Neuronal stem cell (in vitro differentiated cells): Measurements from ENCODE around the gene PCSK5.

Experiments
- DNase-seq: peaks from one replicate; pipeline ENCODE4 v3.0.0-alpha.2; 2013; ENCODE audit warnings: low spot score
- H2AFZ ChIP-seq: one replicate; pipeline ENCODE4 v1.6.1; 2013; ENCODE audit warnings: mild to moderate bottlenecking, low read length, inconsistent platforms
- H2AK5ac ChIP-seq: 2 replicates; pipeline ENCODE4 v1.6.1; 2013; ENCODE audit warnings: low read depth, mild to moderate bottlenecking, inconsistent platforms, low read length, moderate library complexity, mixed read lengths
- H2BK120ac ChIP-seq: 2 replicates; pipeline ENCODE4 v1.6.1; 2013; ENCODE audit warnings: low read depth, mild to moderate bottlenecking, inconsistent platforms, low read length, moderate library complexity, mixed read lengths
- H2BK12ac ChIP-seq: one replicate; pipeline ENCODE4 v1.6.1; 2013; ENCODE audit warnings: low read length, inconsistent platforms
- H2BK15ac ChIP-seq: 2 replicates; pipeline ENCODE4 v1.6.1; 2013; ENCODE audit warnings: mild to moderate bottlenecking, low read length, inconsistent platforms, mixed read lengths
- H2BK5ac ChIP-seq: one replicate; pipeline ENCODE4 v1.6.1; 2013; ENCODE audit warnings: inconsistent platforms, mild to moderate bottlenecking, low read length, moderate library complexity
- H3K14ac ChIP-seq: one replicate; pipeline ENCODE4 v1.6.1; 2013; ENCODE audit warnings: low read length, inconsistent platforms
- H3K18ac ChIP-seq: 2 replicates; pipeline ENCODE4 v1.6.1; 2013; ENCODE audit warnings: low read length, inconsistent platforms
- H3K23ac ChIP-seq: 2 replicates; pipeline ENCODE4 v1.6.1; 2013; ENCODE audit warnings: low read depth, mild to moderate bottlenecking, mixed read lengths, low read length, inconsistent platforms; ENCODE audit not compliant: poor library complexity
- H3K27ac ChIP-seq: replicated peaks from 3 replicates; pipeline ENCODE4 v1.5.1; 2013; ENCODE audit warnings: low read length, inconsistent platforms
- H3K27me3 ChIP-seq, 3 experiments: 2 replicates each; pipeline ENCODE4 v1.6.1; 2013; ENCODE audit warnings: low read length in 3 of 3, mild to moderate bottlenecking in 2 of 3, inconsistent platforms in 1 of 3, low read depth in 1 of 3, mixed read lengths in 1 of 3, moderate library complexity in 1 of 3; ENCODE audit not compliant: control insufficient read depth in 3 of 3, insufficient read depth in 3 of 3
- H3K36me3 ChIP-seq, 2 donors: replicated peaks in 1 of 2; 2 replicates each; pipeline ENCODE4 v1.6.1; 2013; ENCODE audit warnings: low read length in 2 of 2; ENCODE audit not compliant: control insufficient read depth in 2 of 2, insufficient read depth in 2 of 2
- H3K4ac ChIP-seq: 2 replicates; pipeline ENCODE4 v1.6.1; 2013; ENCODE audit warnings: inconsistent platforms, mild to moderate bottlenecking, low read length, moderate library complexity
- H3K4me1 ChIP-seq, 2 donors: 1 replicate in 1 of 2; 2 replicates in 1 of 2; pipeline ENCODE4 v1.6.1; 2013; ENCODE audit warnings: low read length in 2 of 2, low read depth in 1 of 2; ENCODE audit not compliant: control insufficient read depth in 2 of 2, insufficient read depth in 1 of 2
- H3K4me2 ChIP-seq: one replicate; pipeline ENCODE4 v1.6.1; 2013; ENCODE audit warnings: mild to moderate bottlenecking, low read length, inconsistent platforms; ENCODE audit not compliant: insufficient read depth, poor library complexity, severe bottlenecking
- H3K4me3 ChIP-seq, 2 donors: 2 replicates each; pipeline ENCODE4 v1.5.1; 2013; ENCODE audit warnings: low read length in 2 of 2, mild to moderate bottlenecking in 2 of 2, inconsistent platforms in 1 of 2, moderate library complexity in 1 of 2
- H3K79me1 ChIP-seq: one replicate; pipeline ENCODE4 v1.6.1; 2013; ENCODE audit warnings: low read depth, mild to moderate bottlenecking, inconsistent platforms, low read length, moderate library complexity
- H3K9ac ChIP-seq: one replicate; pipeline ENCODE4 v1.6.1; 2013; ENCODE audit warnings: mild to moderate bottlenecking, low read depth, low read length, inconsistent platforms; ENCODE audit not compliant: poor library complexity
- H3K9me3 ChIP-seq, 2 donors: replicated peaks in 1 of 2; 2 replicates each; pipeline versions ENCODE3 to v1.6.1; 2013; ENCODE audit warnings: low read length in 2 of 2, mild to moderate bottlenecking in 2 of 2, inconsistent platforms in 1 of 2, low read depth in 1 of 2, mixed read lengths in 1 of 2, moderate library complexity in 1 of 2; ENCODE audit not compliant: control insufficient read depth in 2 of 2, insufficient read depth in 1 of 2
- H4K8ac ChIP-seq: one replicate; pipeline ENCODE4 v1.6.1; 2013; ENCODE audit warnings: low read depth, mild to moderate bottlenecking, inconsistent platforms, low read length, moderate library complexity
- H4K91ac ChIP-seq: one replicate; pipeline ENCODE4 v1.6.1; 2013; ENCODE audit warnings: low read length, low read depth, mild to moderate bottlenecking, inconsistent platforms; ENCODE audit not compliant: poor library complexity
- WGBS, 2 donors: extraction: QIAGEN DNeasy Blood & Tissue Kit; methylation state at CpG; one replicate each; pipeline ENCODE4 v1.1.7; 2013; ENCODE audit warnings: missing lambda C conversion rate in 2 of 2, mixed read lengths in 1 of 2; ENCODE audit not compliant: insufficient read length in 2 of 2, insufficient replicate concordance in 1 of 2; ENCODE audit errors: extremely low coverage in 2 of 2; 5-methylcytosine and 5-hydroxymethylcytosine counted together

The PCSK5 gene

DNA sequence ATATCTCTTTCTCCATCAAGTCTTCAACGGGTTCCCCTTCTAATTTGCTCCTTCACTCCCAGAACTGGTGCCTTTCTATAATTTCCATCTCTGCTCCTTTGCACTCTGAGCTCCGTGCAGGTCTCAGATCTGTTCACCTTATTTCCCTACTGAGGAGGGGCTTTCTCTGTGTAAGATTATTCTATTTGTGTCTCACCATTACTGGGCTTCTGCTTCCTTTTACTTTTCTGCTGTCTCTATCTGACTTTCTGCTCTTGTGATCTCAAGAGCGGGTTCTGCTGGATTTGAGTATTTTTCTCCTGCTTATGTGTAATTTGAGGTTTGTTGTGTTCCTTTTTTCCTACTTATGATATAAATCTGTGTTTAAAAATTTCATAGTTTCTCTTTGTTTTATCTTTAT is 117.5 kb downstream of the PCSK5 start:
- no peaks in the 10 kb centered on the region for H3K9me3 ChIP-seq
- no peak overlapping the region for H2AK5ac ChIP-seq
- H3K4ac ChIP-seq: no peak overlapping the region
- no peak overlapping the region for H3K9ac ChIP-seq
- no peak overlapping the region for H2BK120ac ChIP-seq
- no peak overlapping the region for H3K18ac ChIP-seq
- peaks cover 0 to 1% of the 10 kb centered on the region in 2 donors for H3K4me1 ChIP-seq
- H3K27me3 ChIP-seq: no peaks in the 10 kb centered on the region
- H3K23ac ChIP-seq: no peak overlapping the region
- no peak overlapping the region for H3K14ac ChIP-seq
- peaks cover 1% of the 10 kb centered on the region for H3K79me1 ChIP-seq
- H2BK15ac ChIP-seq: no peak overlapping the region
- H4K8ac ChIP-seq: no peak overlapping the region
- H2AFZ ChIP-seq: no peak overlapping the region
- H3K36me3 ChIP-seq: no peaks in the 10 kb centered on the region
- H3K4me2 ChIP-seq: no peak overlapping the region
- no peak overlapping the region for H3K4me3 ChIP-seq
- H4K91ac ChIP-seq: no peak overlapping the region
- no peak for DNase-seq
- H2BK5ac ChIP-seq: no peak overlapping the region
- no peak overlapping the region for H2BK12ac ChIP-seq
- no peak overlapping the region for H3K27ac ChIP-seq
- WGBS, 2 donors: no CpG with 5 or more reads among the region's 3 CpGs

DNA sequence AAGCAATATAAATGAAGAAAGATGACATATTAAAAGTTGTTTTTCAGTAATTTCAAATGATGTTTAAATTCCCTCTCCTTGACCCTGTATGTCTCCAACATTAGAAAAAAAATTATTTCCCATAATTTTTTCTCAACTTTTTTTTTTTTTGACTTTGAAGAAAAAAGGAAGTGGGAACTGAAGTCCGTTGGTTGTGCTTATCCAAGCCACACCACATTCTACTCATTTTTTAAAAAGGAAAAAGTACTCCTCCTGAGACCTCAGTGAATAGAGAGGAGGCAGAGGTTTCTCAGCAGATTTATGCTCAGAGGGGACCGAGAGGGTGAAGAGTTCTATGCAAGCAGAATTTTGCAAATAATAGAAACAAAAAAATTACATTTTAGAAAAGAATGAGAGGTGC is 123.3 kb downstream of the PCSK5 start:
- Histone ChIP-seq H2AK5ac (no peak overlapping the region), H3K4me3 (no peak overlapping the region), H4K8ac (no peak overlapping the region), H2BK120ac (no peak overlapping the region), H3K4ac (no peak overlapping the region), H3K18ac (no peak overlapping the region), H3K14ac (no peak overlapping the region), H2BK15ac (no peak overlapping the region), H2BK12ac (no peak overlapping the region), H3K9ac (no peak overlapping the region), H3K23ac (no peak overlapping the region), H3K27ac (no peak overlapping the region), H3K4me1 (peaks cover 0 to 3% of the 10 kb centered on the region in 2 donors), H3K9me3 (no peaks in the 10 kb centered on the region), H2BK5ac (no peak overlapping the region), H3K79me1 (no peaks in the 10 kb centered on the region), H2AFZ (no peak overlapping the region), H3K36me3 (peaks cover 0 to 2% of the 10 kb centered on the region in 2 donors), H3K4me2 (no peak overlapping the region), H3K27me3 (no peaks in the 10 kb centered on the region), H4K91ac (no peak overlapping the region)
- DNase-seq: no peak
- no CpG with 5 or more reads among the region's 2 CpGs for WGBS, 2 donors

DNA sequence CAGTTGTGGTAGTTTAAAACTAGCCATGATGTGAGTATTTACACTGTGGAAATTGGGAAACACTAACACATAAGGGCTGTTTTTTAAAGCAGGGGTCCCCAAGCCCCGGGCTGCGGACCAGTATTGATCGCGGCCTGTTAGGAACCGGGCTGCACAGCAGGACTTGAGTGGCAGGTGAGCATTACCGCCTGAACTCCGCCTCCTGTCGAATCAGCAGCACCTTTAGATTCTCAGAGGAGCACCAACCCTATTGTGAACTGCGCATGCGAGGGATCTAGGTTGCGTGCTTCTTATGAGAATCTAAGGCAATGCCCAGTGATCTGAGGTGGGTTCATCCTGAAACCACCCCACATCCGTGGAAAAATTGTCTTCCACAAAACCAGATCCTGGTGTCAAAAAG is 127.8 kb downstream of the PCSK5 start:
- H3K4me3 ChIP-seq: no peak overlapping the region
- no peak overlapping the region for H3K4me2 ChIP-seq
- H3K9me3 ChIP-seq: no peaks in the 10 kb centered on the region
- peaks cover 0 to 2% of the 10 kb centered on the region in 2 donors for H3K36me3 ChIP-seq
- no peak overlapping the region for H3K9ac ChIP-seq
- H2BK120ac ChIP-seq: no peak overlapping the region
- no peak overlapping the region for H2BK5ac ChIP-seq
- H3K79me1 ChIP-seq: no peaks in the 10 kb centered on the region
- no peak overlapping the region for H3K14ac ChIP-seq
- H2AFZ ChIP-seq: no peak overlapping the region
- no peak overlapping the region for H3K27ac ChIP-seq
- H4K8ac ChIP-seq: no peak overlapping the region
- no peaks in the 10 kb centered on the region for H3K27me3 ChIP-seq
- no peak overlapping the region for H4K91ac ChIP-seq
- no peak overlapping the region for H3K18ac ChIP-seq
- no peak overlapping the region for H2BK15ac ChIP-seq
- no CpG with 5 or more reads among the region's 12 CpGs for WGBS, 2 donors
- H2AK5ac ChIP-seq: no peak overlapping the region
- DNase-seq: no peak
- H2BK12ac ChIP-seq: no peak overlapping the region
- H3K4ac ChIP-seq: no peak overlapping the region
- H3K23ac ChIP-seq: no peak overlapping the region
- peaks cover 6% of the 10 kb centered on the region in 2 donors for H3K4me1 ChIP-seq

DNA sequence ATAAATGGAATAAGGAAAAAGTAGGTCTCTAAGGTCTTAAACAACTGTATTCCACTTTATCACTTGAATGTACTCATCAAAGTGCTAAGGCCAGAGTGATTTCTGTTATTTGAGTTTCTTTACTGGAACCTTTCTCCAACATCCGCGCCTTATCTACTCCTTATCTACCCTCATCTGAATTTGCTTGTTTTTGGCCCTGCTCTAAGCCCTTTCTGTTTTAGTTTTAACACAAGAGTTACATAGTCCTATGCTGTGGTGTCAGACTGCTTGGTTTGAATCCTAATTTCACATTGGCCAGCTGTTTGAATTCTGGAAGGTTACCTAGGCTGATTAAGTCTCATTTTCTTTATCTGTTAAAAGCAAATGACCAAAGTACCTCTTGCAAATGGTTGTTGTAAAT is 128.3 kb downstream of the PCSK5 start:
- Histone ChIP-seq H3K4ac (no peak overlapping the region), H4K91ac (no peak overlapping the region), H3K4me1 (peaks cover 8 to 11% of the 10 kb centered on the region in 2 donors), H3K18ac (no peak overlapping the region), H3K23ac (no peak overlapping the region), H2BK120ac (no peak overlapping the region), H3K36me3 (peaks cover 0 to 2% of the 10 kb centered on the region in 2 donors), H3K4me3 (no peak overlapping the region), H4K8ac (no peak overlapping the region), H2BK15ac (no peak overlapping the region), H3K14ac (no peak overlapping the region), H2AFZ (no peak overlapping the region), H2BK12ac (no peak overlapping the region), H3K79me1 (no peaks in the 10 kb centered on the region), H2BK5ac (no peak overlapping the region), H2AK5ac (no peak overlapping the region), H3K27ac (no peak overlapping the region), H3K9ac (no peak overlapping the region), H3K4me2 (no peak overlapping the region), H3K9me3 (no peaks in the 10 kb centered on the region), H3K27me3 (no peaks in the 10 kb centered on the region)
- DNase-seq: no peak
- no CpG with 5 or more reads among the region's 2 CpGs for WGBS, 2 donors
